OCI-LY3 (cell line): Measurements from ENCODE around the gene CHCHD10.

Source experiments
- CTCF ChIP-seq: fragments of 200-600, 300-600 bp; sonication (generic); IDR thresholded peaks from 2 replicates; pipeline ENCODE4 v1.5.1; 2014; ENCODE audit warnings: antibody characterized with exemption, low read length, low read depth
- EZH2phosphoT487 ChIP-seq: fragments of 200-600 bp; shearing (Covaris generic); IDR thresholded peaks from 2 replicates; pipeline ENCODE4 v1.6.1; 2018; ENCODE audit warnings: antibody characterized with exemption, mixed run types, low read depth

- TF ChIP-seq CTCF (peak; percentile 26; the same call in 1 of the 2 replicates), EZH2phosphoT487 (no peak)
Measured at GRCh38 chr22:23750714-23751440, 16.9 kb downstream of the CHCHD10 start, which contains the start of gene ZNF70.
